HG02571 (cell line): ENCODE data around the gene RAI14.
"Not testable (repeated sequence)": the region's sequence is repeated elsewhere in the genome, so short reads cannot be mapped to it uniquely, and the experiment has no call there.

Experiments used
- ATAC-seq: cut with Tn5 transposase; IDR thresholded peaks from one replicate; pipeline ENCODE4 v1.9.1; 2021; ENCODE audit warnings: mild to moderate bottlenecking, moderate library complexity; ENCODE audit not compliant: unreplicated experiment

The RAI14 gene

DNA sequence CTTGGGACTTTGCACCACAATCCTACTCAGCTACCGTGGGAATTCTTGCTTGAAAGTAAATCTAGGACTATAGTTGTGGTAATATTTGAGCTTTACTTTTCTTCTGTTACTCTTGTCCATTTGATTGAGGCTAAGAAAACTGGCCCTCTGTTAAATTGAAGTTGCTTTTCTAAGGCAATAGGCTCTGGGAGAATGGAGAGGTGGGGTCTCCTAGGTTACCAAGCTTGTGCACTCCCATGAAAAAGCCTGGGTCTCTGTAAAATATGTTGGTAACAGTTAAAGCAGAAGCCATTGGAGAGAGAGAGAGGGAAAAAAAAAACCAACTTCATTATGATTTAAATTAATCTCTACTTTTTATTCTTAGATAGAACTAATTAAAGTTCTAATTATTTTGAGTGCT lies 68.6 kb downstream of the RAI14 start:
- no peak for ATAC-seq

DNA sequence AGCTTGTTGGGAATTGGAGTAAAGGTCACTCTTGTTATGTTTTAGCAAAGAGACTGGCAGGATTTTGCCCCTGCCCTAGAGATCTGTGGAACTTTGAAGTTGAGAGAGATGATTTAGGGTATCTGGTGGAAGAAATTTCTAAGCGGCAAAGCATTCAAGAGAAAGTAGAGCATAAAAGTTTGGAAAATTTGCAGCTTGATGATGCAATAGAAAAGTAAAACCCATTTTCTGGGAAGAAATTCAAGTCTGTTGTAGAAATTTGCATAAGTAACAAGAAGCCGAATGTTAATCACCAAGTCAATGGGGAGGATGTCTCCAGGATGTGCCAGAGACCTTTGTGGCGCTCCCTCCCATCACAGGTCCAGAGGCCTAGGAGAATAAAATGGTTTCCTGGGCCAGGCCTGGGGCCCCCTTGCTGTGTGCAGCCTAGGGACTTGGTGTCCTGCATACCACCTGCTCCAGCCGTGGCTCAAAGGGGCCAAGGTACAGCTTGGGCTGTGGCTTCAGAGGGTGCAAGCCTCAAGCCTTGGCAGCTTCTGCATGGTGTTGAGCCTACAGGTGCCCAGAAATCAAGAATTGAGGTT lies 71.1 kb downstream of the RAI14 start:
- not testable (repeated sequence) for ATAC-seq

DNA sequence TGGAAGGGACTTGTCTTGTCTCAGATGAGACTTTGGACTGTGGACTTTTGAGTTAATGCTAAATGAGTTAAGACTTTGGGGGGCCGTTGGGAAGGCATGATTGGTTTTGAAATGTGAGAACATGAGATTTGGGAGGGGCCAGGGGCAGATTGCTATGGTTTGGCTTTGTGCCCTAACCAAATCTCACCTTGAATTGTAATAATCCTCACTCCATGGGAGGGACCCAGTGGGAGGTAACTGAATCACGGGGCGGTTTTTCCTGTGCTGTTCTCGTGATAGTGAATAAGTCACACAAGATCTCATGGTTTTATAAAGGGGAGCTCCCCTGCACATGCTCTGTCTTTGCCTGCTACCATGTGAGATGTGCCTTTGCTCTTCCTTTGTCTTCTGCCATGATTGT lies 72.1 kb downstream of the RAI14 start:
- no peak for ATAC-seq

DNA sequence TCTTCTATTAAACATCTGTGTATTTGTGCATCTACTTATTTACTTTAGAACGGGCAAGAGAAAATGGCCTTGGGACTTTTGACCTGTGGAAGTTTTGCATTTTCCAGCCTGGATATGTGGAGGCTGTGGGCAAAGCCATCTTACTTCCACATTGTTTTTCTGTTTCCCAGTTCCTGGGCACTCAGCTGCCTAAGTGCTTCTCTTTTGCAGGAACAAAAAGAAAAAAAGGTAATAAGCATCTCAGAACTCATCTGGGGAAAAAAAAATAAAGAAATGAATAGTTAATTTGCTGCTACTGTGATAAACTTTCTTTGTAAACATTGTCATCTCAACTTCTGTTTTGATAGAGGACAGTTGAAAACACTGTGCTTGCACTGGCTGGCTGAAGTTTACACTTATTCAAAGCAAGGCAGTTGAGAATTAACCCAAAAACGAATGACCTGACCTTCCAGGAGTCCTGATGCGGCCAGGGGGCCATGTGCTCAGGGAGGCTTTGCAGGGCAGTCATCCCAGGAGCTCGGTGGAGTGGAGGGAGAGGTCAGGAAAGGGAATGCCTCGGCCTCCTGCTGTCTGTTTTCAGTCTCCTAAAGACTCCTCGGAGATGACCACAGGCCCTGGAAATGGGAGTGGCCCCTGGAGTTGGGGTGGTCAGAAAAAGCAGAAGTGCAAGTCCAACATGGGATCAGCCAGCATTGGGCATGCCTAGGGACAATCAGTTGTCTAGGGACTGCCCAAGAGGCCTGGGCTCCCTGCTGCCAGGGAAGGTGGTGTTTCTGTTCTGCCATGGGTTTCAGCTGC lies 75.5 kb downstream of the RAI14 start:
- ATAC-seq, result no peak

DNA sequence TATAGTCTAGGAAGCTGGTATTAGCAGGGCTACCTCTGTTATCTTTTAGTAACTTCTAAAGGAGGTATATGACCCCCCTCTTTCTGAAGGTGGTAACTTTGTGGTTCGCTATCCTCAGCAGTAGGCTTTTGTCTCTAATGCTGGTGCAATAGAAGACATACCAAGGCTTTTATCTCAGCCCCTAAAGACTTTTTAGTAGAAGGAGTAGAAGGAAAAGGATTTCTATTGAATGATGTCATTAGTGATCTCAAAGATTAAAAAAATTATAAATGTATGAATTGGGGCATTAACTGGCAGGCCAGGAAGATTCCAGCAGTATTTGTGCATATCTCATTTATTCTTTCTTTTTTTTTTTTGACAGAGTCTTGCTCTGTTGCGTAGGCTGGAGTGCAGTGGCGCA lies 78.2 kb downstream of the RAI14 start:
- ATAC-seq, result no peak

DNA sequence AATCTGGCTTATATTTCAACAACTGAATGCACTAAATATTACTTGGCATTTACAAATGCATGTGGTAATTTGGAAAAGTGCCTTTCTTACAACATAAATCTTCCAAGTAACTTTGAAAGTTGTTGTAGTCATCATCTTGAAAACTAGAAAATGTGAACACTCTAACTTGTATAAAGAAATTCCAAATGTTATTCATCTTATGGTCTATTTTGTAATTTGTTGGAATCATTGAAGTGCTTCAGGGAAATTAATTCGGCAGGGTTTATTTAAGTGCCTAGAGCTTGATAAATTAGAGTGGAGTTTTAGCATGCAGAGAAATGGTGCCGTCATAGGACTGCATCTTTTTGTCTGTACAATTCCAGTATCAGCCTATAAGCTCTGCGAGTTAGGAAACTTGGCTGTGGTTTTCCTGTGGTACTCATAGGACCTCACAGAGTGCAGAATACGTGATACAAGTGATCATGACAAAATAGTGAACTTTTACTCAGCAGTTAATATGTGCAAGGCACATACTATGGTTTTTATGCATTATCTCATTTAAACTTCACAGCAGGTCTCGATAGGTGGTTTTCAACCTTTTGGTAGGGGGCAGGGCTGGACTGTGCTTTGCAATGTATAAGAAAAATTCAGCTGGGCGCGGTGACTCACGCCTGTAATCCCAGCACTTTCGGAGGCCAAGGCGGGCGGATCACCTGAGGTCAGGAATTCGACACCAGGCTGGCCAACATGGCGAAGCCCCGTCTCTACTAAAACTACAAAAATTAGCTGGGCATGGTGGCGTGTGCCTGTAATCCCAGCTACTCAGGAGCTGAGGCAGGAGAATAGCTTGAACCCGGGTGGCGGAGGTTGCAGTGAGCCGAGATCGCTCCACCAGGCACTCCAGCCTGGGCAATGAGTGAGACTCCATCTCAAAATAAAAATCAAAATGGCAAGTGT lies 79.6 kb downstream of the RAI14 start:
- no peak for ATAC-seq

DNA sequence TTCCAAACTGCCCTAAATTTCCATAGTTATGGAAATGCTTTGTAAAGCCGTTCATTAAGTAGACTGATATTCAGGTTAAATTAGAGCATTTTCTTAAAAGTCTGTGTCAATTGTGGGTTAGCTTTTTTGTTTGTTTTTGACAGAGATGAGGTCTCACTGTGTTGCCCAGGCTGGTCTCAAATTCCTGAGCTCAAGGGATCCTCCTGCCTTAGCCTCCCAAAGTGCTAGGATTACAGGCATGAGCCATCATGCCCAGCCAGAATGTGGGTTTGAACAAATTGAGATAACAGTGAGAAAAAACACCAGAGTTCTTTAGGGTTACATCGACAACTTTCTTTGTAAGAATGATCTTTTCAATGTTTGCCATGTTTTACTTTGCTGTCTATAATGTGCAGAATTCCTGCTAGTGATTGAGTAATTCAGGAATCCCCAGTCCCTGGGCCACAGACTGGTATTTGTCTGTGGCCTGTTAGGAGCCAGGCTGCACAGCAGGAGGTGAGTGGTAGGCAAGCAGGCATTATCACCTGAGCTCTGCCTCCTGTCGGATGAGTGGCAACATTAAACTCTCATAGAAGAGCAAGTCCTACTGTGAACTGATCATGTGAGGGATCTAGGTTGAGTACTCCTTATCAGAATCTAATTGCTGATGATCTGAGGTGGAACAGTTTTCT lies 80.5 kb downstream of the RAI14 start:
- no peak for ATAC-seq

DNA sequence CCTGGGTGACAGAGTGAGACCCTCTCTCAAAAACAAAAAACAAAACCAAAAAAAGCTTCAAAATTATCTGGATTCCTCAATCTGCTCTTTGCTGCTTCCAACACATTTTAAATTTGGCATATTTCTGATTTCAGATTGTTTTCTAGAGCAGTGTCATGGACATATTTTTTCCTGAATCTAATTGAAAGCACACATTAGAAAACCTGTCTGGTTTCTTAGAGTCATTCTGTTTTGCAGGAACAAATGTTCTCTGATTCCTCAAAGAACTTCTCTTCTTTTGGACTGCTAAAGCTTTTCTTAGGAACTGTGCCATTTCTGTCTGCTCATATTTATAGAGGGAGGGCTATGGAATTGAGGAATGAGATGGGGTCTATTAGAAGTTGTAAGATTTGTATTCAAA lies 81.6 kb downstream of the RAI14 start:
- ATAC-seq, result no peak

DNA sequence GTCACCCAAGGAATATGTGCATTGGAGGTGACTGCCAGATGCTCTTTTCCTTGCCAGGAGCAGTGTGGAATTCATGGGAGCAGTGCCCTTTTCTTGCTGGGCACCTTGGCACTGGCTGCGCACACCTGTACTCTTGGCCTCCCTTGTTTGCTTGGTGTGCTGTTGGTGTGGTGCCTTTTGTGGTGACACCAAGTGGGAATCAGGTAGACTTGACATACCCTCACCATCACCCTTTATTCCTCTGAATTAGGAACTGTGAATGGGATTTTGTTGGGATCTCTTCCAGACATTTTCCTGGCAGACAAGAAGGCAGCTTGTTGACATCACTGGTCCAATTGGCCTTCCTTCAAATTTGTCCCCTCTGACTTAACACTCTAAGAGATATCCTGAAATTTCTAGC lies 82.3 kb downstream of the RAI14 start:
- ATAC-seq, result no peak

DNA sequence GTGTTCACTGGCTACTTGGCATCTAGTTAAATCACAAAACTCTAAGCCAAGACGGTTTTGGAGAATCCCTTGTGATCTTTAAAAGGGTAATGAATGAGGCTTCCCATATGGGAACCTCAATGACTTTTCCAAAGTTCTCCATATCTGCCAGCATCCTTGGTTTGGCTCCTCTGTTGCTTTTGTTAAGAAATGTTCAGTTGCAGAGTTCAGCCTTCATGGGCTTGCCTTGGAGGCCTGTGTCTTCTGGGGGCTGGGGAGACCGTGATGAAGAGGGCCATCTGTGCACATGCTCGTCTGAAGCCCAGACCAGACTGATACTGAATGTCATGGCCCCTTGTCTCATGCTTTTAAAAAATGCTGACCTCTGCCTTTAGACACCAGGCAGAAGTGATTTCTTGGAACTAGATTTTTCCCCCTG lies 84.3 kb downstream of the RAI14 start:
- no peak for ATAC-seq

DNA sequence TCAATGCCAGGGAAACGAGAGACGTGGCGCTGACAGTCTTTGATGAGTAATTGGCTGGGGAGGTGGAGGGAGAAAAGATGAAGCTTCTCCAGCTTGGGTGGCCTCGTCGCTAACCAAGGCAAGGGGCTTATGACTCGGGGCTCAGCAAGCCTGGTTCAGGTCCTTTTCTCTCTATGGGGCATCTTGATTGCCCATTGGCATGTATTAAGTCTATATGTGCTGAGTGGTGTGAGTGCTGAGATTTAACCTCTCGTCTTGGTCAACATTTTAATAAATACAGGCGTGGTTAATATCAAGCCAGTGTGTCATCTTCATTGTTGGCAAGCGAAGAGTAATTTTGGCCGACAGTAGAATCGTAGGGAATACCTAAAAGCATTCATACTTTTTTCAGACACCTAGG lies 85.9 kb downstream of the RAI14 start:
- ATAC-seq, result no peak

DNA sequence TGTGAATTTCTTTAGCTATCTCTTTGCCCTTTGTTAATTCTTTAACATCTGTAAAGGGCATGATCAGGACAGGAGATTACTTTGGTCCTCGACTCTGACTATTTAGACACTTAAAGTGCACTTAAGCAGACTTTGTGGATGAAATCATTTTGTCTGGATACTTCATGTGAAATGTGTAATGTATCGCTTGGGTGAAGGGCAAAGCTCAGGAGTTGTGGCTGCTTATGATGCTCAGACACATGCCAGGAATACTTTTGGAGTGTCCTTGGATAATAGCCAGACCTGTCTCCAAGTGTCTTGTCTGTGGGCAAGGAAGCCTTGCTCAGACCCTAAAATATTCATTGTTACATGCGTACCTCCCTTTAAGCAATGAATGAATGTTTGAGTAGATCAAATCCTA lies 87.8 kb downstream of the RAI14 start:
- ATAC-seq, result no peak

DNA sequence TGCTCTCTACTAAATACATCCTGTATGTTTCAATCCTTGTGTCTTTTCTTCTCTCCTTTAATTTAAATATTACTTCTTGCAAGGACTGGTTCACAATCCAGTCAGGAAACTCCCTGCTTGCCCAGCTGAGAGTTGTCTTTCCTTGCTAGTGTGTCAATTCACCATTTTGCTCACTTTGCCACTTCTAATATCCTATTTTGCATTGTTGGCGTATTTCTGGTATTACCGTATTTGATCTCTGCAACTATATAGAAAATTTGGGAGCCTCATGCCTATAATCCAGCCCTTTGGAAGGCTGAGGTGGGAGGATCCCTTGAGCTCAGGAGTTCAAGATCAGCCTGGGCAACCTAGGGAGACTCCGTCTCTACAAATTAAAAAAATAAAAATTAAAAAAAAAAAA lies 92.3 kb downstream of the RAI14 start:
- no peak for ATAC-seq

DNA sequence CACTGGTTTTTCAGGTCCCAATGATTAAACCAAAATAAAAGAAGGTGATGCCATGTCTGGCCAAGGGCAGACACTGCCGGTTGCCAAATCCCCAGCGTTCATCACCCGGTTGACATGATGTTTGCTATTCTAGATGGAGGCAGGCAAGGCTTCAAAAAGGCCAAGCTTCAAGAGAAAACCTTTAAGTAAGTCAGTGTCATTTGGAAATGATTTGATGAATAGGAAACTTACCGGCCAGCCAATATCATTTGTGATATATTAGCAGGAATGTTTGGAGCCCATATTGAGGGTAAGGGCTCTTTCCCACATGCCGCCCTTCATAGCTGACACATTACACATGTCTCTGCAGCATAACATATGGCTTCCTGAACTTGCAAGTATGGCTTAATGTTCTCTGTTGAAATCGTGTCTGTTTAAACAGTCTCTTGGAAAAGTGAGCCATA lies 93.3 kb downstream of the RAI14 start:
- no peak for ATAC-seq

DNA sequence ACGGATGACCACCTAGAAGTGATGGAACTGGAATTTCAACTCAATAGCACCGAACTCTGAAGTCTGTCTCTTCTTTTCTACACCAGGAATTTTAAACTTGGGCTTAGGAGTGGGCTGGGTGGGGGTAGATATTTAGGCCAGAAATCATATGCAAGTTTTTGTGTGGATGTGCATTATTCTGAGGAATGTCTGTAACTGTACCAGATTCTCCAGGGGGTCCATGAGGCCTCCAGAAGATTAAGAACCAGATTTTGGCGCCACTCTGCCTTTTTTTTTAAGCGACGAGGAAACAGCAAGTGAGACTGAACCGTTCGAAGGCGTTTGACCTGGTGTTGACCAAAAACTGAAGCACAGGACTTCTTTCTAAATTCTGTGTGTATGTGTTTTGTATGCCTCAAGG lies 94.1 kb downstream of the RAI14 start:
- ATAC-seq, result no peak

DNA sequence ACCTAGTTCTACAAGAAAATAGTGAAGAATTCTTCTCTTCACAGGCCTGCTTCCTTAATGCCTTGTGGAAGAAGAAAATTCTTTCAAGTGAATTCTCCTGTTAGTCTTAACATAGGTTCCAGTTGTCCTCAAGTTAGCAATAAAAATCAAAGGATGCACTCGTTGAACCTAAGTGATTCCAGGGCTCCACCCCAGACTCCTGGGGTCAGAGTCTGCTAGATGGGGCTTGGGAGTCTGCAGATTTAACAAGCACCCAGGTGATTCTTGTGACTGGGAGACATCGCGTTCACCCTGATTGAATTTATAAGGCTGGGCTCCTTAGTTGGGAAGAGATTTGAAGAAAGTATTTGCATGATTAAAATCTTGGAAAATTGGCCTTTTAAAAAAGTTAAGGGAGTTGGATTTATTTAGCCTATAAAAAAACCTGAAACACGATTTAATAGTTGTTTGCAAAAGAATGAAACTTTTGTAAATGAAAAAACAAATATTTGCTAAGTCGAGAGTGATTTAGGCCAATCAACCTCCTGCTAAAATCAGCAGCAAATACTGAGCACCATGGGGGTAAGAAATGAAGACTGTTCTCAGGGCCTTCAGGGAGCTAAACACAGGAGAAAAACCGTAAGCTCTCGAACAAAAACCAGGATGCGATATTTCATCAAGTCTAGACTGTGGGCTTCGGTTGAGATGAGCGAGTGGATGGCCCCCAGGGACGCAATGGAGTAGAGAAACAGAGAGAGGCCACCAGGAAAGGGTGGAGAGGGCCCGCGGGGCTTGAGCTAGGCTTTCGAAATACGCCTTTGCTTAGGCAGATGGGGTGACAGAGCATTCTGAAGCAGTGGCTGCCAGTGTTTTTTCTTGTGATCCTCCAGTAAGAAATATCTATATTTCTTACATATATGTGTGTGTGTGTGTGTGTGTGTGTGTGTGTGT lies 95.9 kb downstream of the RAI14 start:
- ATAC-seq, result no peak

DNA sequence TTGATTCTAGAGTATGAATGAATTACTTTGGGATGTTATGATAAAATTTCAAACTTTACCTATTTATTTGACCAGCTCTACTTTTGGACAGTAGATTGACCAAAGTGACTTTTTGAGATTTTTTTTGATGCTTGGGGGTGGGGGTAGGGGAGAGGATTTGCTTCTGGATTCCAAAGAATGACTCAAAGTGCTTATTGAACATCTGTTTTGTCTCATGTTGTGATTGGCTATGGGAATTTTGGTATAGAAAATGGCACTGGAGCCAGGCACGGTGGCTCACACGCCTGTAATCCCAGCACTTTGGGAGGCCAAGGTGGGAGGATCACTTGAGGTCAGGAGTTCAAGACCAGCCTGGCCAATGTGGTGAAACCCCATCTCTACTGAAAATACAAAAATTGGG lies 97.1 kb downstream of the RAI14 start:
- not testable (repeated sequence) for ATAC-seq

DNA sequence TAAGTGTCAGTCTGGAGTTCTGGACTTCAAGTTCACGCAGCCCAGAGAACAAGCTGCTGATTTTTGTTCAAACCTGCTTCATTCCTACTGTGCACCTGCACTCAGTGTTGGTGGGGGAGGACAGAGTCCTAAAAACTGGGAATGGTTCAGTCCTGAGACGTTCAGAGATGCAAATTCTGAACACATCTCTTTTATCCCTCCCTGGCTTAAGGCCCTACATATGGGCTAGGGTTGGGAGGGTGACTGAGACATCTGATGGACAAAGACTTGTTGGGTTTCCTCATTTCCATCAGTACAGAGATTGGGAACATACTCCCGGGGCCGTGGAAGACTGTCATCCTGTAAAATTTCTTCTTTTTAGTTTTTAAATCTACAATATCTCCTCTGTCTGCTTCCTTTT lies 99.8 kb downstream of the RAI14 start:
- no peak for ATAC-seq

DNA sequence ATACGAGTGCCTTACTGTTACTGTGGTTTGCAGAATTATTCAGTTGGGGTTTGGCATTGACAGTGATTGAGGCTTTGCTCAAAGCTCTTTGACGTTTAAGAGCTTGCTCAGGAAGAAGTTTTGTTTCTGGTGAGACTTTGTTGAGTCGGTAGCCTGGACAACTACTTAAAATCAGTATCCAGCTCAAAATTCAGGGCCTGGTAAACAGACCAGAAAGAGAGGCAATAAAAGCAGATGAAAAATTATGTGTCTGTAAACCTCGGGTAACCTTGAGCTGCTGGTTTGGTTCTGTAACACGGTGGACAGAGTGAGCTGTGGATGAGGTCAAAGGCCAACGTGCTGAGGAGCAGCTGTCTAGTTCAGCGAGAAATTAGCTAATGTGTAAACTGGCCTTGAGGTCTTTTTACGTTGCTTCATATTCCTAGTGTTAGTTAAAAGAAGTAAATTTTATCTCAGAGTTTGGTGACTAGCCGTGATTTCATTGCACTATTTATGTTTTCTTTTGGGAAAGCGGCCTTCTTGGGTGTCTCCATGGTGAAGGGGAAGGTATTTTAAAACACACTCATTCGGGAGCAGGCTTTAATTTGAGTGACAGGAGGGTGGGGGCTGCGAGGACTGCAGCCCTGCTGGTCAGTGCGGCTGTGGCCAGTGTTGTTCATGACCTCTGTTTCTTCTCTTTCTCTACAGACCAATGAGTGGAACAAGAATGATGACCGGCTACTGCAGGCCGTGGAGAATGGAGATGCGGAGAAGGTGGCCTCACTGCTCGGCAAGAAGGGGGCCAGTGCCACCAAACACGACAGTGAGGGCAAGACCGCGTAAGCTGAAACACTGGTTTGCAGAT lies 100.9 kb downstream of the RAI14 start:
- ATAC-seq, result no peak
